Endothelial cell of hepatic sinusoid (primary cell): ENCODE results near the gene DECR2.
"Not testable (repeated sequence)": the region's sequence is repeated elsewhere in the genome, so short reads cannot be mapped to it uniquely, and the experiment has no call there.

Experiments used
- in situ Hi-C: cut with HindIII; loops from 2 replicates; pipeline ENCODE4 v1.10.0; 2017; ENCODE audit warnings: low sequenced_read_pairs

Gene DECR2

GRCh38 chr16:401468-402348 lies at the start of gene DECR2:
DECR2 (plus strand) TSS chr16:401885; CDS start chr16:401964, 79 bp downstream.
- in situ Hi-C loops = no loop called here

GRCh38 chr16:352547-353403 lies 48.9 kb upstream of the DECR2 start, which contains the start of gene AXIN1:
AXIN1 (minus strand) TSS chr16:352723; CDS start chr16:347025, 5,698 bp downstream.
- in situ Hi-C loops = no loop called here

DNA sequence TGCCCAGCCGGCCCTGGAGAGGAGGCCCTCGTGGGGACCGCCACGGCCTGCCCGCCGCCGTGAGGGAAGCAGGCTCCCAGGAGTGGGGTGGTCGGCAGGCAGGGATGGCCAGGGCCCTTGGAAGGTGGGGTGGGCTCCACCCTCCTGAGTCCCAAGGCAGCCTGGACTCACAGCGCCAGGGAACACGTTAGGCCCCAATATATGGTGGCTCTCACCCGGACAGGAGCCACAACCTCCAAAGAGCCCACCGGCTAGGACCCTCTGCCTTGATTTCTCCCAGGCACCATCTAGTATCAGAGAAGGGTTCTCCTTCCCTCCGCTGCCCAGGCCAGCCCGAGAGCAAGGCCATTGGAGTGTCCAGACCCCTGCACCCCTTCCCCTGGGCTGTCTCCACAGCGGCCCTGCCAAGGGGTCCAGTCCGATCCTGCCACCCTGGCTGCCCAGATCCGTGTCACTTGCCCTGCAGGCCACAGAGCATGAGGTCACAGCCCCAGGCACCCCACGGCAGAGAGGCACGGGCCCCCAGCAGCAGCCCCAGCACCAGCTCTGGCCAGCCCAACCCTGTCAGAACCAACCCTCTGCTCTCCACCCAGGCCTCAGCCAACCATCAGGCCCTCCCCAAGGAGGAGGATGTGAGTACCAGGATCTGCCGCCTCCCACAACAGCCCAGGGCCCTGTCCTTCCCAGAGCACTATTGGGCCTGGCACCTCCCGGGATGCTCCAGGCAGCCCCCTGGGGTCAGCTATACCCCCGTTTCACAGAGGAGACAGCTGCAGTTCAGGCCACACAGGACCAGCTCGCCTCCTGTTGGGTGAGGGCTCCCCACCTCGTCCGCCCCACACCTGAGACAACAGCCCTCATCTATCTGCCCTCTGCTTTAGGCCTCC lies 48.0 kb upstream of the DECR2 start:
- in situ Hi-C loops = no loop called here

- in situ Hi-C loops = no loop called here
Observed at GRCh38 chr16:354291-354881, 47.3 kb upstream of the DECR2 start.

DNA sequence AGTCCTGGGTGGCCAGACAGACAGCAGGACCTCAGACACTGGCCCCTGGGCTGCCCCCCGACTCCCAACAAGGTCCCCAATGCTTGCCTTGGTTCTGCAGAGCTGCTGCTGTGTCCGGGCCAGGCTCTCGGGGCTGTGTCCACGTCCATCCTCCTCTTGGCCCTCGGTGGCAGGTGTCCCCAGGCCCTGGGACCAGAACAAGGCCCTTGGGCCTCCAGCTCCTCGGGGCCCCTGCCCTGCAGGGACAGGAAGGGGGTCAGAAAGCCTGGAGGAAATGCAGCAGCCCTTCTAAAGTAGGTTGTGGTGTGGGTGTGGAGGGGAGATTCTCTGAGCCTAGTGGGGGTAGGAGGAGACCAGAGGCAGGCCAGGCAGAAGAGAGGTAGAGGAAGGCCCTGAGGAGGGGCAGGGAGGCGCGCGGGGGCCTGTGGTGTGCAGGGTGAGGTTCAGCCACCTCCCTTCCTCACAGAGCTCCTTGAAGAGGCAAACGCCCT lies 46.7 kb upstream of the DECR2 start:
- in situ Hi-C loops = no loop called here

- in situ Hi-C loops = no loop called here
Observed at GRCh38 chr16:356741-357140, 44.9 kb upstream of the DECR2 start.

GRCh38 chr16:359067-359763 lies 42.5 kb upstream of the DECR2 start:
- in situ Hi-C loops = no loop called here

- in situ Hi-C loops = no loop called here
Observed at GRCh38 chr16:359871-360697, 41.6 kb upstream of the DECR2 start.

GRCh38 chr16:360698-361336 lies 40.9 kb upstream of the DECR2 start:
- in situ Hi-C loops = no loop called here

DNA sequence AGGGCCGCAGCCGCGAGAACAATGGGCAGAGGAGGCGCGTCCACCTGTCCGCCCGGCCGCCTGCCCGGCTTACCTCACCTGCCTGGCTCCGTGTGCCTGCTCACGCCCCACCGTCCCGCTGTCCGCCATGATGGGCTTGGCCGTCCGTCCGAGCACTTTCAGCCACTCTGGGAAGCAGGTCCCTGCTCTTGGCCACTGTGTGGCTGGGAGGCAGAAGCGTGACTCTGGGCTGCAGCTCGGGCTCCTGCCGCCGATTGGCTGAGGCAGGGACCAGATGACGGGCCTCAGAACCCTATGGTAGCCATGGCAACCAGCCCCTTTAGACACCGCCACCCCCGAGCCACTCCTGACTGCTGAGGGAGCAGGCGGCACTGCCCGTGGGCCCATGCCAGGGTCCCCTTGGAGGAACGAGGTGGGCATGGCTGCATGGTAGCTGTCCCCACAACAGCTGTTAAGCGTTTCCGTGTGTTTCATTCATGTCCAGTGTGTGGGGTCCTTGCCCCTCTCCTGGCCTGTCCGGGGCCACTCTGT lies 40.3 kb upstream of the DECR2 start:
- in situ Hi-C loops = no loop called here

GRCh38 chr16:361872-362701 lies 39.6 kb upstream of the DECR2 start:
- in situ Hi-C loops = no loop called here

GRCh38 chr16:362702-362999 lies 39.0 kb upstream of the DECR2 start:
- in situ Hi-C loops = not testable (repeated sequence)

DNA sequence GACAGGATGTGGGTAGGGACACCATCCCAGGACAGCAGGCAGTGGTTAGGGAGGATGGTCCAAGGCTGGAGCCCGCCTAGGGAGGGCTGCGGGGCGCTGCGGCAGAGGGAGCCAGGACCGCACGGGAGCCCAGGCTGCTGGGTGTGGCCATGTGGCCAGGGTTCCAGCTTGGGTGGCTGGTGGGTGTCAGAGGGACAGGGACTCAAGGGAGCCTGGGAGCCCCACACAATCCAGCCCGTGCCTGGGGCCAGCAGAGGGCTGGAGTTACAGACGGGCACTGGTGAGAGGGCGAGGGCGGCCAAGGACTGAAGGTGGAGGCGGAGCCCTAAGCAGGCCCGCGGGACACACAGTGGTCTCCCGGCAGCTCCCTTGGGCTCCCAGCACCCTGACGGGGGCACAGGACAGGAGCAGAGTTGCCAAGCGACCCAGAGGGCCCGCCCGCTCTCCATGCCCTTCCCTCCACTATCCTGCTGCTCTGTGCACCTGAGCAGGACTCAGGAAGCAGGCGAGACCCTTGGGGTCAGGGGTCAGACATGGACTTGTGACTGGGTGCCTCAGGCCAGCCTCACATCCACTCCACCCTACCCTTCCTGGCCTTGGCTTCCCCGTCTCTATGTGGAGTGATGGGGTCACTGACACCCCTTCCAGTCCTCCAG lies 38.4 kb upstream of the DECR2 start:
- in situ Hi-C loops = no loop called here

- in situ Hi-C loops = no loop called here
Observed at GRCh38 chr16:363766-364490, 37.8 kb upstream of the DECR2 start.

DNA sequence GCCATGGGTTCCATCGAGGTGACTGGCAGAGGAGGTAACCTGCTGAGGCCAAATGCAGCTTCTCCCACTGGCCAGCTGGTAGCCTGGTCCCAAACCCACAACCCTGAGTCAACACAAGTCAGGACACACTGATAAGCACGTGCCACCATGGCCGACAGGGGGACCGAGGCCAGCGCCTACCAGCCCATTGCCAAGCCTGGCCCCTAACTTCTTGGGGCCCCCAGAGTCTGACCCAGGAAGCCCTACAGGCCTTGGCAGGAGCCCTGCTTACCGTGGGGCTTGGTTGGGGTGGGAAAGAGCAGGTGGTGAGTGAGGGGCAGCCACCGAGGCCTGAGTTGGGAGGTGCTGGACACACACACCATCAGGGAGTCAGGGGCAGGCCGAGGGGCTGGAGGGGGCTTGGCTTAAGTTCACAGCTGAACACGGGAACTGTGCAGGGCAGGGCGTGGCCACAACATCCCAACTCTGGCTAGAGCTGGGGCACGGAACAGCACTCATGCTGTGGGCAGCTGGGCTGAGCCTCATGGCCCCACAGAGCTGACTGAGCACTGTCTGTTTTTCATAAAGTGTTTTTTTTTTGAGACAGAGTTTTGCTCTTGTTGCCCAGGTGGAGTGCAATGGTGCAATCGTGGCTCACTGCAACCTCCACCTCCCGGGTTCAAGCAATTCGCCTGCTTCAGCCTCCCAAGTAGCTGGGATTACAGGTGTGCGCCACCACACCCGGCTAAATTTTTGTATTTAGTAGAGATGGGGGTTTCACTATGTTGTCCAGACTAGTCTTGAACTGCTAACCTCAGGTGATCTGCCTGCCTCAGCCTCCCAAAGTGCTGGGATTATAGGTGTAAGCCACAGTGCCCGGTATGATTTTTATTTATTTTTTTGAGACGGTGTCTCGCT lies 36.8 kb upstream of the DECR2 start:
- in situ Hi-C loops = no loop called here
